ENCODE data around the gene WHRN. TPM values are rescaled to one million over a fixed set of nuclear protein-coding genes. Genes with fewer than 3 reads are reported as not detected.

WHRN gene
- total RNA-seq, 1 experiment from 2014 or later, result 24.3 TPM

GRCh38 chr9:114551750-114552685, 46.7 kb upstream of the WHRN start (continued):
- TF ChIP-seq USF2 (CRISPR knock-in tag; IDR thresholded peaks at IDR 0.05) (no peak), TCF7 (CRISPR knock-in tag; IDR thresholded peaks at IDR 0.05; ENCODE audit: low read depth) (no peak), E2F5 (CRISPR knock-in tag; IDR thresholded peaks at IDR 0.05) (no peak), SOX15 (CRISPR knock-in tag; IDR thresholded peaks at IDR 0.05) (no peak), MLX (CRISPR knock-in tag; IDR thresholded peaks at IDR 0.05) (no peak), ZNF317 (CRISPR knock-in tag; IDR thresholded peaks at IDR 0.05; ENCODE audit: borderline replicate concordance, low read depth) (no peak), NR2C2 (CRISPR knock-in tag; IDR thresholded peaks at IDR 0.05) (no peak), GTF2I (CRISPR knock-in tag; conservative IDR thresholded peaks at IDR 0.05) (no peak)

DNA sequence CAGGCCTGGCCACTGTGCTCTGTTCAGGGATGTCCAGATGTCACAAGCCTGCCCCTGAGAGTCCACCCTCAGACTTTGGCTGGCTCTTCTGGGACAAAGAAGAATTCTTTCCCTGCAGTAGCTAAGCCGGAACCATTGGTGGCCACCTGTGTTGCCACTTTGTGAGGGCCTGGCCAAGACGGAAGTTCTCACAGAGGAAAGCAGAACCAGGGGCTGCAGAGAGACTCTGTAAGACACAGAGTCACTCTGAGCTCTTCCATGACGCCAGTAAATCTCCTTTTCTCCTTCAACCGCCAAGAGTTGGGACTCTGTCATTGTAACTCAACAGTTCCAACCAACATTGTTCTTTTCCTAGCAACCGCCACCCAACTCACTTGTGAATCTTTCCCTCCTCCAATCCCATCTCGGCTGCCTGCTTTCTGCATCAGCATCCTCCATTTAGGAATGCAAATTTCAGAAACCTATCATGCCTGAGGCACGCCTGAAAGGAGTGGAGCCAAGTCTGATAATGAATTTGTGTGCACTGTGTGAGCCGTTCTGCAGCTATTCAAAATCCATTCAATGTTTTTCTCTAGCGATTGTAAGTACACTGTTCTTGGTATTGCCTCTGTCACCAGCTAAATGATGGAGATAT, 44.5 kb upstream of the WHRN start:
- Mint-ChIP-seq H3K9me3 (no peaks in the 10 kb centered on the region), H3K27ac (no peak overlapping the region), H3K36me3 (no peaks in the 10 kb centered on the region), H3K27me3 (ENCODE audit: low read depth) (peaks cover 3% of the 10 kb centered on the region; the same call in 1 of the 2 replicates), H3K4me3 (no peak overlapping the region), H3K4me1 (peaks cover 12% of the 10 kb centered on the region)
- POLR2A ChIA-PET, result no interaction called here
- TF ChIP-seq HMGA2 (CRISPR knock-in tag; IDR thresholded peaks at IDR 0.05) (no peak), NFE2L1 (CRISPR knock-in tag; IDR thresholded peaks at IDR 0.05) (no peak), ZBTB21 (CRISPR knock-in tag; IDR thresholded peaks at IDR 0.05; ENCODE audit: borderline replicate concordance) (no peak)
- no peak for ATAC-seq
- DNase-seq (ENCODE audit: low spot score), result no peak
- CTCF ChIA-PET, result interaction anchor here (3.3 to 3.5 kb wide), 2 partner anchors 12 to 104 kb away, joined by 14 to 16 read pairs; no protein-coding TSS in a partner anchor

- CTCF ChIA-PET, result interaction anchor here (0.6 to 3.5 kb wide), 2 partner anchors 9 to 245 kb away, joined by 3 to 16 read pairs; no protein-coding TSS in a partner anchor
- TF ChIP-seq NR2C2 (CRISPR knock-in tag; IDR thresholded peaks at IDR 0.05), result no peak
- TF ChIP-seq ZNF512 (CRISPR knock-in tag; IDR thresholded peaks at IDR 0.05; ENCODE audit: borderline replicate concordance), result no peak
- no peak for TF ChIP-seq JAZF1 (CRISPR knock-in tag; IDR thresholded peaks at IDR 0.05)
- TF ChIP-seq SP1 (CRISPR knock-in tag; conservative IDR thresholded peaks at IDR 0.05), result no peak
- no peak for TF ChIP-seq ETV6 (CRISPR knock-in tag; IDR thresholded peaks at IDR 0.05)
- TF ChIP-seq NR3C1 (CRISPR knock-in tag; conservative IDR thresholded peaks at IDR 0.05; ENCODE audit: low read depth), result no peak
- TF ChIP-seq ELF4 (CRISPR knock-in tag; IDR thresholded peaks at IDR 0.05; ENCODE audit: low read depth), result no peak
- TF ChIP-seq NR1H2 (CRISPR knock-in tag; IDR thresholded peaks at IDR 0.05), result no peak
- TF ChIP-seq STAT6 (CRISPR knock-in tag; conservative IDR thresholded peaks at IDR 0.05; ENCODE audit: low read depth), result no peak
- no peak for TF ChIP-seq GTF2I (CRISPR knock-in tag; conservative IDR thresholded peaks at IDR 0.05)
- TF ChIP-seq ZNF121 (CRISPR knock-in tag; IDR thresholded peaks at IDR 0.05), result no peak
- TF ChIP-seq, protein P1, sequence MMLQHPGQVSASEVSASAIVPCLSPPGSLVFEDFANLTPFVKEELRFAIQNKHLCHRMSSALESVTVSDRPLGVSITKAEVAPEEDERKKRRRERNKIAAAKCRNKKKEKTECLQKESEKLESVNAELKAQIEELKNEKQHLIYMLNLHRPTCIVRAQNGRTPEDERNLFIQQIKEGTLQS (CRISPR knock-in tag; conservative IDR thresholded peaks at IDR 0.05), result no peak
- TF ChIP-seq ZNF396 (CRISPR knock-in tag; IDR thresholded peaks at IDR 0.05; ENCODE audit: borderline replicate concordance), result no peak
- TF ChIP-seq, protein P2, sequence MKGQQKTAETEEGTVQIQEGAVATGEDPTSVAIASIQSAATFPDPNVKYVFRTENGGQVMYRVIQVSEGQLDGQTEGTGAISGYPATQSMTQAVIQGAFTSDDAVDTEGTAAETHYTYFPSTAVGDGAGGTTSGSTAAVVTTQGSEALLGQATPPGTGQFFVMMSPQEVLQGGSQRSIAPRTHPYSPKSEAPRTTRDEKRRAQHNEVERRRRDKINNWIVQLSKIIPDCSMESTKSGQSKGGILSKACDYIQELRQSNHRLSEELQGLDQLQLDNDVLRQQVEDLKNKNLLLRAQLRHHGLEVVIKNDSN (CRISPR knock-in tag; IDR thresholded peaks at IDR 0.05), result no peak
- no peak for TF ChIP-seq RELA (CRISPR knock-in tag; IDR thresholded peaks at IDR 0.05; ENCODE audit: borderline replicate concordance)
- no peak for TF ChIP-seq JUN (CRISPR knock-in tag; IDR thresholded peaks at IDR 0.05)
These were observed 41.6 kb upstream of the WHRN start for GRCh38 chr9:114546851-114547250.

More at GRCh38 chr9:114546851-114547250, 41.6 kb upstream of the WHRN start:
- H3K27ac Mint-ChIP-seq, result no peak overlapping the region
- H3K9me3 Mint-ChIP-seq, result no peaks in the 10 kb centered on the region
- H3K4me3 Mint-ChIP-seq, result no peak overlapping the region
- POLR2A ChIA-PET, result no interaction called here
- ATAC-seq (no peak), DNase-seq (ENCODE audit: low spot score) (no peak)
- peaks cover 12% of the 10 kb centered on the region for H3K4me1 Mint-ChIP-seq
- no peaks in the 10 kb centered on the region for H3K36me3 Mint-ChIP-seq
- peaks cover 4% of the 10 kb centered on the region; the same call in 1 of the 2 replicates for H3K27me3 Mint-ChIP-seq (ENCODE audit: low read depth)
